Stomach (tissue), 4 donors: Measurements from ENCODE around the gene MYBPC2.

Experiments
- CTCF ChIP-seq, 7 experiments: fragments of 450-650 bp in 4 of 7; fragments of 200-600 bp in 3 of 7; sonication (generic) in 3 of 7; IDR thresholded peaks; one replicate each; pipeline ENCODE4 v1.5.1; 2016 to 2019; ENCODE audit warnings: antibody characterized with exemption in 7 of 7, control low read depth in 2 of 7, mild to moderate bottlenecking in 1 of 7
- POLR2A ChIP-seq, 4 donors: fragments of 450-650 bp; IDR thresholded peaks; one replicate each; pipeline ENCODE4 v1.6.1; 2016; ENCODE audit warnings: antibody characterized with exemption in 4 of 4, control low read depth in 2 of 4, mild to moderate bottlenecking in 1 of 4, moderate library complexity in 1 of 4

GRCh38 chr19:50500753-50501151 lies 68.1 kb downstream of the MYBPC2 start:
- TF ChIP-seq POLR2A (IDR thresholded peaks at IDR 0.05) (no peak), CTCF (IDR thresholded peaks at IDR 0.05) (no peak)
